ENCODE results near the gene ITM2A. TPM values are rescaled to one million over a fixed set of nuclear protein-coding genes. Genes with fewer than 3 reads are reported as not detected.

The ITM2A gene
- total RNA-seq, 2 experiments from 2014 or later, result 236 to 259 TPM

DNA sequence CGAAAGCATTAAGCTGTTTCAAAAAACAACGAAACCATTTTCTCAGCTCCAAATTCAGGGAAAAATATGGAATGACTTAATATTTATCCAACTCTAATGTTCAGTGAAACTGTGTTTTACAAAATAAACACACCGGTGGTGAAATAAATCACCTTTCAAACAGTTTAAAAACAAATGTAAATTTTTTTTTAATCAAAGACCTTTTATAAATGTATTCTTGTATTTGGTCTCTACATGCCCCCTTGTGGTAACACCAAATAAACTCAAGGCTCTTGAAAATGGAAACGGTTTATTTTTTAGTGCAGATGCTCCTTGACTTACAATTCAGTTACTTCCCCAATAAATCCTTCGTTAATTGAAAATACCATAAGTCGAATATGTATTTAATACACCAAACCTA lies 45.8 kb upstream of the ITM2A start:
- Histone ChIP-seq H3K9me3 (ENCODE audit: control insufficient read depth in 1 of 2, insufficient read depth in 1 of 2, low read length in 2 of 2) (no peaks in the 10 kb centered on the region), H3K27me3 (ENCODE audit: control insufficient read depth in 1 of 2, insufficient read depth in 2 of 2, low read length in 2 of 2) (no peaks in the 10 kb centered on the region), H3K27ac (ENCODE audit: low read depth in 1 of 2, low read length in 2 of 2) (no peak overlapping the region), H3K4me3 (ENCODE audit: low read length) (peak overlapping the region; percentile 54), H3K4me1 (ENCODE audit: insufficient read depth, low read length) (peaks cover 6% of the 10 kb centered on the region), H3K36me3 (ENCODE audit: insufficient read depth, low read length) (no peaks in the 10 kb centered on the region)
- H3K27me3 Mint-ChIP-seq, result no peaks in the 10 kb centered on the region
- H3K4me3 Mint-ChIP-seq, result peak overlapping the region; percentile 87
- no peaks in the 10 kb centered on the region for H3K36me3 Mint-ChIP-seq (ENCODE audit: low read depth)
- CTCF ChIA-PET, result interaction anchor here (0.8 to 1.9 kb wide), 5 partner anchors 46 to 333 kb away, joined by 3 to 6 read pairs (median 3); partner anchors contain the start of gene ITM2A
- peaks cover 37% of the 10 kb centered on the region for H3K4me1 Mint-ChIP-seq (ENCODE audit: low read depth)
- peak overlapping the region; percentile 69 for H3K27ac Mint-ChIP-seq
- POLR2A ChIA-PET, result interaction anchor here (1.0 to 2.5 kb wide), 6 partner anchors 10 to 305 kb away, joined by 3 to 16 read pairs (median 4); partner anchors contain the start of gene ITM2A
- peak; percentile 54 for TF ChIP-seq CTCF (IDR thresholded peaks at IDR 0.05)
- no peaks in the 10 kb centered on the region for H3K9me3 Mint-ChIP-seq
- no peak for ATAC-seq (ENCODE audit: poor library complexity)
- peak in 3 of 14 experiments; percentile 52 to 68 (median 66) for DNase-seq
- intact Hi-C loops (cut with DNase I, micrococcal nuclease), result loop anchor here (1.0 to 10.0 kb wide), 6 partner anchors 46 to 858 kb away; partner anchors contain the start of gene ITM2A (in 1 of the 2)

GRCh38 chrX:79412166-79412565 lies 45.0 kb upstream of the ITM2A start:
- no peaks in the 10 kb centered on the region for H3K9me3 ChIP-seq (ENCODE audit: control insufficient read depth in 1 of 2, insufficient read depth in 1 of 2, low read length in 2 of 2)
- ChIA-PET POLR2A (interaction anchor here (0.8 to 2.5 kb wide), 8 partner anchors 9 to 304 kb away, joined by 3 to 16 read pairs (median 3); partner anchors contain the start of gene ITM2A), CTCF (interaction anchor here (0.6 to 1.9 kb wide), 6 partner anchors 45 to 1138 kb away, joined by 3 to 6 read pairs (median 3); partner anchors contain the start of gene ITM2A)
- no peaks in the 10 kb centered on the region for H3K9me3 Mint-ChIP-seq
- H3K27me3 ChIP-seq (ENCODE audit: control insufficient read depth in 1 of 2, insufficient read depth in 2 of 2, low read length in 2 of 2), result no peaks in the 10 kb centered on the region
- H3K36me3 Mint-ChIP-seq (ENCODE audit: low read depth), result no peaks in the 10 kb centered on the region
- no peak for ATAC-seq (ENCODE audit: poor library complexity)
- H3K4me1 ChIP-seq (ENCODE audit: insufficient read depth, low read length), result peaks cover 6% of the 10 kb centered on the region
- TF ChIP-seq CTCF (IDR thresholded peaks at IDR 0.05), result no peak
- intact Hi-C loops (cut with DNase I, micrococcal nuclease), result loop anchor here (2.0 to 10.0 kb wide), 5 partner anchors 45 to 527 kb away; partner anchors contain the start of gene ITM2A (in 1 of the 2)
- H3K4me1 Mint-ChIP-seq (ENCODE audit: low read depth), result peaks cover 45% of the 10 kb centered on the region
- H3K27me3 Mint-ChIP-seq, result no peaks in the 10 kb centered on the region
- H3K27ac Mint-ChIP-seq, result peak overlapping the region; percentile 69
- peak overlapping the region; percentile 54 for H3K4me3 ChIP-seq (ENCODE audit: low read length)
- no peak for DNase-seq
- no peak overlapping the region for H3K27ac ChIP-seq (ENCODE audit: low read depth in 1 of 2, low read length in 2 of 2)
- peak overlapping the region; percentile 54 for H3K4me3 Mint-ChIP-seq
- no peaks in the 10 kb centered on the region for H3K36me3 ChIP-seq (ENCODE audit: insufficient read depth, low read length)

- ATAC-seq (ENCODE audit: poor library complexity) (no peak), DNase-seq (no peak)
- no peak for TF ChIP-seq CTCF (IDR thresholded peaks at IDR 0.05)
- peak overlapping the region; percentile 78 for H3K27ac Mint-ChIP-seq
- Histone ChIP-seq H3K4me3 (ENCODE audit: low read length) (no peak overlapping the region), H3K36me3 (ENCODE audit: insufficient read depth, low read length) (no peaks in the 10 kb centered on the region), H3K4me1 (ENCODE audit: insufficient read depth, low read length) (peaks cover 6% of the 10 kb centered on the region), H3K27me3 (ENCODE audit: control insufficient read depth in 1 of 2, insufficient read depth in 2 of 2, low read length in 2 of 2) (no peaks in the 10 kb centered on the region), H3K27ac (ENCODE audit: low read depth in 1 of 2, low read length in 2 of 2) (no peak overlapping the region), H3K9me3 (ENCODE audit: control insufficient read depth in 1 of 2, insufficient read depth in 1 of 2, low read length in 2 of 2) (no peaks in the 10 kb centered on the region)
- CTCF ChIA-PET, result no interaction called here
- no peaks in the 10 kb centered on the region for H3K36me3 Mint-ChIP-seq (ENCODE audit: low read depth)
- H3K4me1 Mint-ChIP-seq (ENCODE audit: low read depth), result peaks cover 47% of the 10 kb centered on the region
- no peaks in the 10 kb centered on the region for H3K9me3 Mint-ChIP-seq
- H3K27me3 Mint-ChIP-seq, result no peaks in the 10 kb centered on the region
- intact Hi-C loops (cut with DNase I, micrococcal nuclease), result loop anchor here (5.0 to 10.0 kb wide), 6 partner anchors 37 to 525 kb away; no protein-coding TSS in a partner anchor
- POLR2A ChIA-PET, result interaction anchor here (2.0 kb wide), 1 partner anchor 43 kb away, joined by 8 read pairs; the partner anchor contains the start of gene ITM2A
- H3K4me3 Mint-ChIP-seq, result no peak overlapping the region
These were observed 42.5 kb upstream of the ITM2A start for GRCh38 chrX:79409657-79410056.
